ENCODE measurements around the gene KDM4B.
A peak's percentile ranks its signal among the peaks of the same experiment; 100 is the strongest.
"Not testable (repeated sequence)": the region's sequence is repeated elsewhere in the genome, so short reads cannot be mapped to it uniquely, and the experiment has no call there.

KDM4B gene

GRCh38 chr19:5173993-5174392 is 205.1 kb downstream of the KDM4B start:
- DNase-seq (ENCODE audit: low spot score), result no peak

GRCh38 chr19:5177745-5178450 is 209.0 kb downstream of the KDM4B start:
- no peak for DNase-seq (ENCODE audit: low spot score)

- no peak for DNase-seq (ENCODE audit: low spot score)
Observed at GRCh38 chr19:5178841-5179240, 209.9 kb downstream of the KDM4B start.

GRCh38 chr19:5179256-5179655 is 210.3 kb downstream of the KDM4B start:
- no peak for DNase-seq (ENCODE audit: low spot score)

GRCh38 chr19:5181329-5181728 is 212.4 kb downstream of the KDM4B start:
- no peak for DNase-seq (ENCODE audit: low spot score)

GRCh38 chr19:5182751-5183150 is 213.8 kb downstream of the KDM4B start:
- no peak for DNase-seq (ENCODE audit: low spot score)

- no peak for DNase-seq (ENCODE audit: low spot score)
Observed at GRCh38 chr19:5183616-5184015, 214.7 kb downstream of the KDM4B start.

GRCh38 chr19:5184930-5185329 is 216.0 kb downstream of the KDM4B start:
- no peak for DNase-seq (ENCODE audit: low spot score)

- DNase-seq (ENCODE audit: low spot score), result no peak
Observed at GRCh38 chr19:5186293-5187050, 217.6 kb downstream of the KDM4B start.

GRCh38 chr19:5188548-5189317 is 219.8 kb downstream of the KDM4B start:
- DNase-seq (ENCODE audit: low spot score), result no peak

- no peak for DNase-seq (ENCODE audit: low spot score)
Observed at GRCh38 chr19:5189318-5189607, 220.3 kb downstream of the KDM4B start.

- DNase-seq (ENCODE audit: low spot score), result peak; percentile 43
Observed at GRCh38 chr19:5191091-5191490, 222.2 kb downstream of the KDM4B start.

- no peak for DNase-seq (ENCODE audit: low spot score)
Observed at GRCh38 chr19:5192568-5192967, 223.7 kb downstream of the KDM4B start.

- DNase-seq (ENCODE audit: low spot score), result no peak
Observed at GRCh38 chr19:5193192-5193591, 224.3 kb downstream of the KDM4B start.

- DNase-seq (ENCODE audit: low spot score), result no peak
Observed at GRCh38 chr19:5194641-5195040, 225.7 kb downstream of the KDM4B start.

- not testable (repeated sequence) for DNase-seq (ENCODE audit: low spot score)
Observed at GRCh38 chr19:5195587-5195986, 226.7 kb downstream of the KDM4B start.

GRCh38 chr19:5196832-5197231 is 227.9 kb downstream of the KDM4B start:
- DNase-seq (ENCODE audit: low spot score), result no peak

GRCh38 chr19:5200844-5201243 is 231.9 kb downstream of the KDM4B start:
- no peak for DNase-seq (ENCODE audit: low spot score)

GRCh38 chr19:5202553-5202952 is 233.6 kb downstream of the KDM4B start:
- no peak for DNase-seq (ENCODE audit: low spot score)

Measured in SW480 (cell line).